Stomach (tissue), 4 donors: Measurements from ENCODE around the gene EPDR1.

ENCODE experiments used
- EP300 ChIP-seq: sonication (generic); formaldehyde crosslinking; IDR thresholded peaks from one replicate; pipeline ENCODE4 v1.6.1; 2017; ENCODE audit warnings: antibody characterized with exemption
- POLR2A ChIP-seq, 4 donors: fragments of 450-650 bp; IDR thresholded peaks; one replicate each; pipeline ENCODE4 v1.6.1; 2016; ENCODE audit warnings: antibody characterized with exemption in 4 of 4, control low read depth in 2 of 4, mild to moderate bottlenecking in 1 of 4, moderate library complexity in 1 of 4
- POLR2AphosphoS5 ChIP-seq, 3 donors: sonication (generic); formaldehyde crosslinking; IDR thresholded peaks; one replicate each; pipeline ENCODE4 v1.6.1; 2016; ENCODE audit warnings: antibody characterized with exemption in 3 of 3
- TF ChIP-seq, protein P1 (sequence below), 7 experiments: fragments of 450-650 bp in 4 of 7; fragments of 200-600 bp in 3 of 7; sonication (generic) in 3 of 7; IDR thresholded peaks; one replicate each; pipeline ENCODE4 v1.5.1; 2016 to 2019; ENCODE audit warnings: antibody characterized with exemption in 7 of 7, control low read depth in 2 of 7, mild to moderate bottlenecking in 1 of 7

DNA sequence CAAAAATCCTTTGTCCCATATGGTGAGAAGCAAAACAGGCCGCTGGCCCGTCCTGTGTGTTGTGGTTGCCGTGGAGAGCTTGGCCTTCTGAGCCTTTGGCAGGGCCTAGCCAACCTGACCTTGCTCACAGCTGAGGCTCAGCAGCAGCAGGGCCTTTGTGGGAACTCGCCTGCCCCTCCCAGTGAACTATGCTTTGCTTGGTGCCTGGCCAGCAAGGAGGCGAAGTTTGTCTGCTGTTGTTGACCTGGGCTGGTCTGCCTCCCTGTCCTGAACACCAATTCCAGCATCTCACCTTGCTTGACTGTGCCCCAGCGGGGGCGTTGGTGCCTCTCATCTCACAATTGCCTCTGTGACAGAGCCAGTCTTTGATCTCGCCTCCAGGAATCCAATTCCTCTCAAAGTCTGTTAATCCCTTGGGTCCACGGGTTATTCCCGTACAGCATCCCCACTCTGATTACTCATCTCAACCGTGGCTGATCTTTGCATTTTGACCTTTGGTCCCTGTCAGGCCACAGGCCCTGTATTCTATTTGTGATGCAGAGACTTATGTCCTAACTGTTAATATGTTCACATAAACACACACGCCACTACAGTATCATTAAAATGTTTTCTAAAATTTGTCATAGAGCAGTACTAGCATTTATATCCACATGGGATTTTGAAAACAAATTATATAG, 22.6 kb downstream of the EPDR1 start:
- TF ChIP-seq, protein P1, sequence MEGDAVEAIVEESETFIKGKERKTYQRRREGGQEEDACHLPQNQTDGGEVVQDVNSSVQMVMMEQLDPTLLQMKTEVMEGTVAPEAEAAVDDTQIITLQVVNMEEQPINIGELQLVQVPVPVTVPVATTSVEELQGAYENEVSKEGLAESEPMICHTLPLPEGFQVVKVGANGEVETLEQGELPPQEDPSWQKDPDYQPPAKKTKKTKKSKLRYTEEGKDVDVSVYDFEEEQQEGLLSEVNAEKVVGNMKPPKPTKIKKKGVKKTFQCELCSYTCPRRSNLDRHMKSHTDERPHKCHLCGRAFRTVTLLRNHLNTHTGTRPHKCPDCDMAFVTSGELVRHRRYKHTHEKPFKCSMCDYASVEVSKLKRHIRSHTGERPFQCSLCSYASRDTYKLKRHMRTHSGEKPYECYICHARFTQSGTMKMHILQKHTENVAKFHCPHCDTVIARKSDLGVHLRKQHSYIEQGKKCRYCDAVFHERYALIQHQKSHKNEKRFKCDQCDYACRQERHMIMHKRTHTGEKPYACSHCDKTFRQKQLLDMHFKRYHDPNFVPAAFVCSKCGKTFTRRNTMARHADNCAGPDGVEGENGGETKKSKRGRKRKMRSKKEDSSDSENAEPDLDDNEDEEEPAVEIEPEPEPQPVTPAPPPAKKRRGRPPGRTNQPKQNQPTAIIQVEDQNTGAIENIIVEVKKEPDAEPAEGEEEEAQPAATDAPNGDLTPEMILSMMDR (IDR thresholded peaks at IDR 0.05): no peak
- TF ChIP-seq POLR2A (IDR thresholded peaks at IDR 0.05) (no peak), POLR2AphosphoS5 (IDR thresholded peaks at IDR 0.05) (no peak), EP300 (no peak)
